ENCODE results near the gene RPN1. TPM values are rescaled to one million over a fixed set of nuclear protein-coding genes. Genes with fewer than 3 reads are reported as not detected.
A peak's percentile ranks its signal among the peaks of the same experiment; 100 is the strongest.

Gene RPN1
- total and polyA plus RNA-seq, 2 of the 13 experiments (the other 11 are each of a cell fraction or from before 2014, with no cell fraction given): 290 to 342 TPM

DNA sequence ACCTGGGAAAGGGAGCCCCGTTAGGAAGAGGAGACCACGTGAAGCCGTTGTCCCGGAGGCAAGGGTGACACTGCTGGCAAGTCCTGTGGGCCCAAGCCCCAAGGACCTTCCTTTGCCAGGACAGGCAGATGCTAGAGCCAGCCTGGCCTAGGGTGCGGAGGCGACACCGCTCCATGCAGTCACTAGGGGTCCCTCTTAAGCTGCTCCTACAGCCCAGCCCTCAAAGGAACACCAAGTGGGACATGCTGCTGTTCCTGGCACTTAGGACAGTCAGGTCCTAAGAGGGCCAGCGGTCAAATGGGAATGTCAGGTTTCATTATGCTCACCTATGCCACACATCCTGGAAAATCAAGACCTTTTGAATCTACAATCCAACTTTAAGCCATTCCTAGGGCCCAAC, 59.7 kb downstream of the RPN1 start (continued):
- TF ChIP-seq ZNF782 (CRISPR knock-in tag; IDR thresholded peaks at IDR 0.05; ENCODE audit: borderline replicate concordance) (no peak), SNRNP70 (IDR thresholded peaks at IDR 0.05; ENCODE audit: low read depth, low read length) (no peak), SMAD1 (CRISPR knock-in tag; IDR thresholded peaks at IDR 0.05; ENCODE audit: borderline replicate concordance, low read depth) (no peak), HES4 (CRISPR knock-in tag; IDR thresholded peaks at IDR 0.05; ENCODE audit: borderline replicate concordance) (0 out of 2 replicates have a peak, but pooled peaks have one; percentile 39), NFRKB (IDR thresholded peaks at IDR 0.05) (no peak), SMC3 (IDR thresholded peaks at IDR 0.05; ENCODE audit: low read length) (peak; percentile 65), ZNF747 (CRISPR knock-in tag; IDR thresholded peaks at IDR 0.05; ENCODE audit: borderline replicate concordance) (no peak), PCBP1 (IDR thresholded peaks at IDR 0.05; ENCODE audit: borderline replicate concordance, low read depth, low read length) (no peak), ZFP36L1 (CRISPR knock-in tag; IDR thresholded peaks at IDR 0.05) (no peak), SIN3B (IDR thresholded peaks at IDR 0.05; ENCODE audit: low read length) (no peak), MEIS1 (CRISPR knock-in tag; IDR thresholded peaks at IDR 0.05; ENCODE audit: borderline replicate concordance) (no peak), HOXA9 (CRISPR knock-in tag; IDR thresholded peaks at IDR 0.05; ENCODE audit: borderline replicate concordance) (no peak), ELF3 (CRISPR knock-in tag; IDR thresholded peaks at IDR 0.05) (0 out of 2 replicates have a peak, but pooled peaks have one; percentile 23), ZNF556 (CRISPR knock-in tag; IDR thresholded peaks at IDR 0.05; ENCODE audit: borderline replicate concordance) (no peak)
- TF ChIP-seq, protein P1, sequence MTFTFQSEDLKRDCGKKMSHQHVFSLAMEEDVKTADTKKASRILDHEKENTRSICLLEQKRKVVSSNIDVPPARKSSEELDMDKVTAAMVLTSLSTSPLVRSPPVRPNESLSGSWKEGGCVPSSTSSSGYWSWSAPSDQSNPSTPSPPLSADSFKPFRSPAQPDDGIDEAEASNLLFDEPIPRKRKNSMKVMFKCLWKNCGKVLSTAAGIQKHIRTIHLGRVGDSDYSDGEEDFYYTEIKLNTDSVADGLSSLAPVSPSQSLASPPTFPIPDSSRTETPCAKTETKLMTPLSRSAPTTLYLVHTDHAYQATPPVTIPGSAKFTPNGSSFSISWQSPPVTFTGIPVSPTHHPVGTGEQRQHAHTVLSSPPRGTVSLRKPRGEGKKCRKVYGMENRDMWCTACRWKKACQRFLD (CRISPR knock-in tag; IDR thresholded peaks at IDR 0.05; ENCODE audit: borderline replicate concordance): no peak
- TF ChIP-seq, protein P2, sequence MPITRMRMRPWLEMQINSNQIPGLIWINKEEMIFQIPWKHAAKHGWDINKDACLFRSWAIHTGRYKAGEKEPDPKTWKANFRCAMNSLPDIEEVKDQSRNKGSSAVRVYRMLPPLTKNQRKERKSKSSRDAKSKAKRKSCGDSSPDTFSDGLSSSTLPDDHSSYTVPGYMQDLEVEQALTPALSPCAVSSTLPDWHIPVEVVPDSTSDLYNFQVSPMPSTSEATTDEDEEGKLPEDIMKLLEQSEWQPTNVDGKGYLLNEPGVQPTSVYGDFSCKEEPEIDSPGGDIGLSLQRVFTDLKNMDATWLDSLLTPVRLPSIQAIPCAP (CRISPR knock-in tag; IDR thresholded peaks at IDR 0.05; ENCODE audit: low read depth): no peak
- TF ChIP-seq, protein P3, sequence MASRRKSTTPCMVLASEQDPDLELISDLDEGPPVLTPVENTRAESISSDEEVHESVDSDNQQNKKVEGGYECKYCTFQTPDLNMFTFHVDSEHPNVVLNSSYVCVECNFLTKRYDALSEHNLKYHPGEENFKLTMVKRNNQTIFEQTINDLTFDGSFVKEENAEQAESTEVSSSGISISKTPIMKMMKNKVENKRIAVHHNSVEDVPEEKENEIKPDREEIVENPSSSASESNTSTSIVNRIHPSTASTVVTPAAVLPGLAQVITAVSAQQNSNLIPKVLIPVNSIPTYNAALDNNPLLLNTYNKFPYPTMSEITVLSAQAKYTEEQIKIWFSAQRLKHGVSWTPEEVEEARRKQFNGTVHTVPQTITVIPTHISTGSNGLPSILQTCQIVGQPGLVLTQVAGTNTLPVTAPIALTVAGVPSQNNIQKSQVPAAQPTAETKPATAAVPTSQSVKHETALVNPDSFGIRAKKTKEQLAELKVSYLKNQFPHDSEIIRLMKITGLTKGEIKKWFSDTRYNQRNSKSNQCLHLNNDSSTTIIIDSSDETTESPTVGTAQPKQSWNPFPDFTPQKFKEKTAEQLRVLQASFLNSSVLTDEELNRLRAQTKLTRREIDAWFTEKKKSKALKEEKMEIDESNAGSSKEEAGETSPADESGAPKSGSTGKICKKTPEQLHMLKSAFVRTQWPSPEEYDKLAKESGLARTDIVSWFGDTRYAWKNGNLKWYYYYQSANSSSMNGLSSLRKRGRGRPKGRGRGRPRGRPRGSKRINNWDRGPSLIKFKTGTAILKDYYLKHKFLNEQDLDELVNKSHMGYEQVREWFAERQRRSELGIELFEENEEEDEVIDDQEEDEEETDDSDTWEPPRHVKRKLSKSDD (CRISPR knock-in tag; IDR thresholded peaks at IDR 0.05; ENCODE audit: low read depth): 0 out of 2 replicates have a peak, but pooled peaks have one; percentile 29
- TF ChIP-seq, protein P4, sequence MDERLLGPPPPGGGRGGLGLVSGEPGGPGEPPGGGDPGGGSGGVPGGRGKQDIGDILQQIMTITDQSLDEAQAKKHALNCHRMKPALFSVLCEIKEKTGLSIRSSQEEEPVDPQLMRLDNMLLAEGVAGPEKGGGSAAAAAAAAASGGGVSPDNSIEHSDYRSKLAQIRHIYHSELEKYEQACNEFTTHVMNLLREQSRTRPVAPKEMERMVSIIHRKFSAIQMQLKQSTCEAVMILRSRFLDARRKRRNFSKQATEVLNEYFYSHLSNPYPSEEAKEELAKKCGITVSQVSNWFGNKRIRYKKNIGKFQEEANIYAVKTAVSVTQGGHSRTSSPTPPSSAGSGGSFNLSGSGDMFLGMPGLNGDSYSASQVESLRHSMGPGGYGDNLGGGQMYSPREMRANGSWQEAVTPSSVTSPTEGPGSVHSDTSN (CRISPR knock-in tag; IDR thresholded peaks at IDR 0.05): no peak
- TF ChIP-seq, protein P5, sequence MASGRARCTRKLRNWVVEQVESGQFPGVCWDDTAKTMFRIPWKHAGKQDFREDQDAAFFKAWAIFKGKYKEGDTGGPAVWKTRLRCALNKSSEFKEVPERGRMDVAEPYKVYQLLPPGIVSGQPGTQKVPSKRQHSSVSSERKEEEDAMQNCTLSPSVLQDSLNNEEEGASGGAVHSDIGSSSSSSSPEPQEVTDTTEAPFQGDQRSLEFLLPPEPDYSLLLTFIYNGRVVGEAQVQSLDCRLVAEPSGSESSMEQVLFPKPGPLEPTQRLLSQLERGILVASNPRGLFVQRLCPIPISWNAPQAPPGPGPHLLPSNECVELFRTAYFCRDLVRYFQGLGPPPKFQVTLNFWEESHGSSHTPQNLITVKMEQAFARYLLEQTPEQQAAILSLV (CRISPR knock-in tag; IDR thresholded peaks at IDR 0.05; ENCODE audit: borderline replicate concordance): no peak
- TF ChIP-seq, protein P6, sequence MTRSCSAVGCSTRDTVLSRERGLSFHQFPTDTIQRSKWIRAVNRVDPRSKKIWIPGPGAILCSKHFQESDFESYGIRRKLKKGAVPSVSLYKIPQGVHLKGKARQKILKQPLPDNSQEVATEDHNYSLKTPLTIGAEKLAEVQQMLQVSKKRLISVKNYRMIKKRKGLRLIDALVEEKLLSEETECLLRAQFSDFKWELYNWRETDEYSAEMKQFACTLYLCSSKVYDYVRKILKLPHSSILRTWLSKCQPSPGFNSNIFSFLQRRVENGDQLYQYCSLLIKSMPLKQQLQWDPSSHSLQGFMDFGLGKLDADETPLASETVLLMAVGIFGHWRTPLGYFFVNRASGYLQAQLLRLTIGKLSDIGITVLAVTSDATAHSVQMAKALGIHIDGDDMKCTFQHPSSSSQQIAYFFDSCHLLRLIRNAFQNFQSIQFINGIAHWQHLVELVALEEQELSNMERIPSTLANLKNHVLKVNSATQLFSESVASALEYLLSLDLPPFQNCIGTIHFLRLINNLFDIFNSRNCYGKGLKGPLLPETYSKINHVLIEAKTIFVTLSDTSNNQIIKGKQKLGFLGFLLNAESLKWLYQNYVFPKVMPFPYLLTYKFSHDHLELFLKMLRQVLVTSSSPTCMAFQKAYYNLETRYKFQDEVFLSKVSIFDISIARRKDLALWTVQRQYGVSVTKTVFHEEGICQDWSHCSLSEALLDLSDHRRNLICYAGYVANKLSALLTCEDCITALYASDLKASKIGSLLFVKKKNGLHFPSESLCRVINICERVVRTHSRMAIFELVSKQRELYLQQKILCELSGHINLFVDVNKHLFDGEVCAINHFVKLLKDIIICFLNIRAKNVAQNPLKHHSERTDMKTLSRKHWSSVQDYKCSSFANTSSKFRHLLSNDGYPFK (CRISPR knock-in tag; IDR thresholded peaks at IDR 0.05; ENCODE audit: borderline replicate concordance): no peak

Measured in HepG2 (cell line).